ENCODE measurements around the gene SYNJ2.

Gene SYNJ2

GRCh38 chr6:157983406-157984119, 1.9 kb downstream of the SYNJ2 start:
- Mint-ChIP-seq H3K9me3 (no peaks in the 10 kb centered on the region), H3K27ac (peak overlapping the region; percentile 66), H3K36me3 (ENCODE audit: low read depth) (peaks cover 4% of the 10 kb centered on the region), H3K27me3 (ENCODE audit: low read depth) (peaks cover 5% of the 10 kb centered on the region), H3K4me3 (peak overlapping the region; percentile 91), H3K4me1 (ENCODE audit: low read depth) (peaks cover 51% of the 10 kb centered on the region)

GRCh38 chr6:157984128-157984527, 2.5 kb downstream of the SYNJ2 start:
- peaks cover 51% of the 10 kb centered on the region for H3K4me1 Mint-ChIP-seq (ENCODE audit: low read depth)
- peak overlapping the region; percentile 58 for H3K4me3 Mint-ChIP-seq
- H3K27me3 Mint-ChIP-seq (ENCODE audit: low read depth), result peaks cover 5% of the 10 kb centered on the region
- no peak overlapping the region for H3K27ac Mint-ChIP-seq
- H3K9me3 Mint-ChIP-seq, result no peaks in the 10 kb centered on the region
- peaks cover 4% of the 10 kb centered on the region for H3K36me3 Mint-ChIP-seq (ENCODE audit: low read depth)

- H3K4me1 Mint-ChIP-seq (ENCODE audit: low read depth), result peaks cover 49% of the 10 kb centered on the region
Measured at GRCh38 chr6:157984686-157985225, 3.1 kb downstream of the SYNJ2 start.

GRCh38 chr6:157985378-157986155, 3.9 kb downstream of the SYNJ2 start:
- Mint-ChIP-seq H3K27ac (no peak overlapping the region), H3K27me3 (ENCODE audit: low read depth) (peaks cover 2% of the 10 kb centered on the region), H3K4me3 (no peak overlapping the region), H3K9me3 (no peaks in the 10 kb centered on the region), H3K4me1 (ENCODE audit: low read depth) (peaks cover 50% of the 10 kb centered on the region), H3K36me3 (ENCODE audit: low read depth) (peaks cover 5% of the 10 kb centered on the region)

More at GRCh38 chr6:157984686-157985225, 3.1 kb downstream of the SYNJ2 start:
- Mint-ChIP-seq H3K9me3 (no peaks in the 10 kb centered on the region), H3K27me3 (ENCODE audit: low read depth) (peaks cover 5% of the 10 kb centered on the region), H3K4me3 (peak overlapping the region; percentile 21), H3K27ac (no peak overlapping the region), H3K36me3 (ENCODE audit: low read depth) (peaks cover 4% of the 10 kb centered on the region)

GRCh38 chr6:157987788-157988699, 6.4 kb downstream of the SYNJ2 start:
- no peaks in the 10 kb centered on the region for H3K9me3 Mint-ChIP-seq
- H3K36me3 Mint-ChIP-seq (ENCODE audit: low read depth), result peaks cover 12% of the 10 kb centered on the region
- no peak overlapping the region for H3K4me3 Mint-ChIP-seq

GRCh38 chr6:157988700-157989063, 7.0 kb downstream of the SYNJ2 start:
- Mint-ChIP-seq H3K9me3 (no peaks in the 10 kb centered on the region), H3K27ac (no peak overlapping the region), H3K27me3 (ENCODE audit: low read depth) (no peaks in the 10 kb centered on the region), H3K4me1 (ENCODE audit: low read depth) (peaks cover 47% of the 10 kb centered on the region), H3K4me3 (no peak overlapping the region), H3K36me3 (ENCODE audit: low read depth) (peaks cover 9% of the 10 kb centered on the region)

More at GRCh38 chr6:157987788-157988699, 6.4 kb downstream of the SYNJ2 start:
- Mint-ChIP-seq H3K27ac (no peak overlapping the region), H3K27me3 (ENCODE audit: low read depth) (no peaks in the 10 kb centered on the region), H3K4me1 (ENCODE audit: low read depth) (peaks cover 48% of the 10 kb centered on the region)

- H3K4me1 Mint-ChIP-seq (ENCODE audit: low read depth), result peaks cover 38% of the 10 kb centered on the region
- H3K27ac Mint-ChIP-seq, result no peak overlapping the region
- H3K4me3 Mint-ChIP-seq, result no peak overlapping the region
- H3K27me3 Mint-ChIP-seq (ENCODE audit: low read depth), result no peaks in the 10 kb centered on the region
- peaks cover 9% of the 10 kb centered on the region for H3K36me3 Mint-ChIP-seq (ENCODE audit: low read depth)
- H3K9me3 Mint-ChIP-seq, result no peaks in the 10 kb centered on the region
Measured at GRCh38 chr6:157989541-157990289, 8.1 kb downstream of the SYNJ2 start.

GRCh38 chr6:157990321-157991066, 8.8 kb downstream of the SYNJ2 start:
- Mint-ChIP-seq H3K9me3 (no peaks in the 10 kb centered on the region), H3K4me1 (ENCODE audit: low read depth) (peaks cover 32% of the 10 kb centered on the region), H3K27ac (peak overlapping the region; percentile 88), H3K27me3 (ENCODE audit: low read depth) (no peaks in the 10 kb centered on the region), H3K36me3 (ENCODE audit: low read depth) (peaks cover 9% of the 10 kb centered on the region), H3K4me3 (peak overlapping the region; percentile 73)

- Mint-ChIP-seq H3K36me3 (ENCODE audit: low read depth) (peaks cover 9% of the 10 kb centered on the region), H3K27me3 (ENCODE audit: low read depth) (no peaks in the 10 kb centered on the region), H3K4me3 (no peak overlapping the region), H3K4me1 (ENCODE audit: low read depth) (peaks cover 34% of the 10 kb centered on the region), H3K9me3 (no peaks in the 10 kb centered on the region), H3K27ac (no peak overlapping the region)
Measured at GRCh38 chr6:157991067-157991432, 9.4 kb downstream of the SYNJ2 start.

- no peak overlapping the region for H3K4me3 Mint-ChIP-seq
- peaks cover 16% of the 10 kb centered on the region for H3K36me3 Mint-ChIP-seq (ENCODE audit: low read depth)
- H3K9me3 Mint-ChIP-seq, result no peaks in the 10 kb centered on the region
- peaks cover 41% of the 10 kb centered on the region for H3K4me1 Mint-ChIP-seq (ENCODE audit: low read depth)
- no peaks in the 10 kb centered on the region for H3K27me3 Mint-ChIP-seq (ENCODE audit: low read depth)
- no peak overlapping the region for H3K27ac Mint-ChIP-seq
Measured at GRCh38 chr6:157993076-157993475, 11.4 kb downstream of the SYNJ2 start.

- no peaks in the 10 kb centered on the region for H3K9me3 Mint-ChIP-seq
- H3K4me3 Mint-ChIP-seq, result no peak overlapping the region
- H3K4me1 Mint-ChIP-seq (ENCODE audit: low read depth), result peaks cover 40% of the 10 kb centered on the region
- H3K27me3 Mint-ChIP-seq (ENCODE audit: low read depth), result no peaks in the 10 kb centered on the region
- H3K36me3 Mint-ChIP-seq (ENCODE audit: low read depth), result peaks cover 16% of the 10 kb centered on the region
- no peak overlapping the region for H3K27ac Mint-ChIP-seq
Measured at GRCh38 chr6:157994125-157994795, 12.6 kb downstream of the SYNJ2 start.

- Mint-ChIP-seq H3K4me1 (ENCODE audit: low read depth) (peaks cover 31% of the 10 kb centered on the region), H3K36me3 (ENCODE audit: low read depth) (peaks cover 15% of the 10 kb centered on the region), H3K27ac (no peak overlapping the region), H3K27me3 (ENCODE audit: low read depth) (no peaks in the 10 kb centered on the region), H3K9me3 (no peaks in the 10 kb centered on the region), H3K4me3 (no peak overlapping the region)
Measured at GRCh38 chr6:157995458-157995857, 13.8 kb downstream of the SYNJ2 start.
